Fibroblast of mammary gland (primary cell): ENCODE results near the gene SSBP3.

ENCODE experiments used
- DNase-seq: peaks from one replicate; pipeline ENCODE4 v3.0.0-alpha.2; 2010; ENCODE audit warnings: low read depth
- H3K4me3 ChIP-seq: 2 replicates; pipeline ENCODE4 v1.5.1; 2011; ENCODE audit warnings: low read depth, mild to moderate bottlenecking, low read length, moderate library complexity; ENCODE audit not compliant: control insufficient read depth
- TF ChIP-seq, protein P1 (sequence below): conservative IDR thresholded peaks from 2 replicates; pipeline ENCODE4 v1.5.1; 2011; ENCODE audit warnings: low read depth, low read length, inconsistent platforms; ENCODE audit not compliant: control insufficient read depth, insufficient read depth

SSBP3 gene

DNA sequence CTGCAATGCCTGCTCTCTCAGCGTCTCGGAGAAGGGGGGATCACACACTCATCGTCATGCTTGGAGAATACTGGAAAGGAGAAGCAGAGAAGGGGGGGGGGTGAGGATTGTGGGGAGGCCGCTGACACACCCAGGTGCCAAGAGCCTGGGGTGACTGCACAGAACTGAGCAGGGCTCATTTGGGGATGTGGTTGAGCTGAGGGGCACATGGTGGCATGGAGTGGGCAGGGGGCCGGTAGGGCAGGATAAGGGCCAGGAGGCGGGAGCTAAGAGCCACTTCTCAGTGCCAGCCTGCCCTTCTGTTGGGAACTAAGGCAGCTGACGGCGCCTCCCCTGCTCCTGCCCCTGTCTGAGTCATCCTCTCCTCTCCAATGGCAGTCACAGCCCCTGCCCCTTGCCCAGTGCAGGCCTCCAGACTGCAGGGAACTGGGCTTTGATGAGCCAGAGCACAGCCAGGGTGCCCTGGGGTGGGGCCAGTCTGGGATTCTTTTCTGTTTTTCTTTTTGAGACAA is 179.0 kb downstream of the SSBP3 start:
- TF ChIP-seq, protein P1, sequence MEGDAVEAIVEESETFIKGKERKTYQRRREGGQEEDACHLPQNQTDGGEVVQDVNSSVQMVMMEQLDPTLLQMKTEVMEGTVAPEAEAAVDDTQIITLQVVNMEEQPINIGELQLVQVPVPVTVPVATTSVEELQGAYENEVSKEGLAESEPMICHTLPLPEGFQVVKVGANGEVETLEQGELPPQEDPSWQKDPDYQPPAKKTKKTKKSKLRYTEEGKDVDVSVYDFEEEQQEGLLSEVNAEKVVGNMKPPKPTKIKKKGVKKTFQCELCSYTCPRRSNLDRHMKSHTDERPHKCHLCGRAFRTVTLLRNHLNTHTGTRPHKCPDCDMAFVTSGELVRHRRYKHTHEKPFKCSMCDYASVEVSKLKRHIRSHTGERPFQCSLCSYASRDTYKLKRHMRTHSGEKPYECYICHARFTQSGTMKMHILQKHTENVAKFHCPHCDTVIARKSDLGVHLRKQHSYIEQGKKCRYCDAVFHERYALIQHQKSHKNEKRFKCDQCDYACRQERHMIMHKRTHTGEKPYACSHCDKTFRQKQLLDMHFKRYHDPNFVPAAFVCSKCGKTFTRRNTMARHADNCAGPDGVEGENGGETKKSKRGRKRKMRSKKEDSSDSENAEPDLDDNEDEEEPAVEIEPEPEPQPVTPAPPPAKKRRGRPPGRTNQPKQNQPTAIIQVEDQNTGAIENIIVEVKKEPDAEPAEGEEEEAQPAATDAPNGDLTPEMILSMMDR, result no peak
- peak; percentile 50 for DNase-seq
- H3K4me3 ChIP-seq, result no peak overlapping the region

DNA sequence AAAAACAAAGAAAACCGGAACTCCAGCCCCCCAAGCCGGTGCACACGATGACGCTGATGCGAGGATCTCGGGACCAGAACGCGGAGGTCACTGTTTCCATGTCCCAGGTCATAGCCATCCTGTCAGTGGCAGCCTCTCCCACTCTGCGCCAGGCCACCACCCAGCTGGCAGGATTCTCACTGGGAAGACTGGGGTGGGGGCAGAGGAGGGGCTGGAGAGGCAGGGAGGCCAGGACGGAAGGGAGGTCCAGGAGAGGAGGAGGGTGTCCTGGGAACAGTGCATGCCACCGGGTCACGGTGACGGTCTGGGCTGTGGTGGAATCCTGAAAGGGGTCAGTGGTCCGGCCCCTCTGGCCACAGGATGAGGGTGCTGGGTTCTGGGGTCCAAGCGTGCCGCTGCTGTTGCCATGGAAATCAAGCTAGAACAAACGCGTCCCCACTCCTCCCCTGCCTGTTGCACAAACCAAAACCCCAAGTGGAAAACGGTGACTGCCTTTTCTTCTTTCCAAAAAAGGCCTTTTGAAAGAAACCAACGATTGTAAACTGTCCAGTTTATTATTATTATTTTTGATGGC is 180.1 kb downstream of the SSBP3 start:
- H3K4me3 ChIP-seq, result no peak overlapping the region
- TF ChIP-seq, protein P1, result no peak
- no peak for DNase-seq

DNA sequence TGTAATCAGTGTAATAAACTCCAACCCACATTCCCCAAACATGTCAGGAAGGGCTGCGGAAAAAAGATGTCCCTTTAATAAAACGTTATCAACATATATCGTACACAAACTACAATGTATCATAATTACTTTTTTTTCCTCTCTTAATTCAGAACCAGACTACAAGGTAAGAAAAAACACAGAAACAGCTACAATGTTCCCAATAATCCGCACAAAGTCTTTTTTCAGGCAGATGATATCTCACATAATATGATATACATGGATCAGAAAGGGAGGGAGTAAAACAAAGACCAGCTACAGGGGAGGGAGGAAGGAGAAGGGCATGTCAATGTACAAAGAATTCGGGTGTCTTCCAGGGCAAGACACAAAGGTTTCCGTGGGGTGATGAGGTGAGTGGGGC is 180.8 kb downstream of the SSBP3 start:
- H3K4me3 ChIP-seq, result no peak overlapping the region
- TF ChIP-seq, protein P1, result no peak
- DNase-seq, result no peak

DNA sequence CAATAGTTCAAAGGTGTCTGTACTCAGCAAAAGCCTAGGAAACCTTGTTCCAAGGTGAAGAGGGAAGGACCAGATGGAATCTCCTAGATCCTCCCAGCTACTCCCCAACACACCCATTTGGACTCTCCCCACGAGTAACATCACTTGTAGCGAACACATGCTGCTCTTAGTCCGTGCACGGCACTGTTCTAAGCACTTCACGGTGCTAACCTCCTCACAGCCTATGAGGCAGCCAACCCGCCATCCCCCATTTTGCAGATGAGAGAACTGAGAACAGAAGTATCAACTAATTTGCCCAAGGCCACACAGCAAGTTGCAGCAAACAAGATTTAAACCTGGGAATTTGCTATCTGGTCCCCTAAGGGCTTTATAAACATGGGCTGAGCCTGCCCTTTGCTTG is 182.0 kb downstream of the SSBP3 start:
- DNase-seq, result no peak
- TF ChIP-seq, protein P1, result no peak
- no peak overlapping the region for H3K4me3 ChIP-seq

DNA sequence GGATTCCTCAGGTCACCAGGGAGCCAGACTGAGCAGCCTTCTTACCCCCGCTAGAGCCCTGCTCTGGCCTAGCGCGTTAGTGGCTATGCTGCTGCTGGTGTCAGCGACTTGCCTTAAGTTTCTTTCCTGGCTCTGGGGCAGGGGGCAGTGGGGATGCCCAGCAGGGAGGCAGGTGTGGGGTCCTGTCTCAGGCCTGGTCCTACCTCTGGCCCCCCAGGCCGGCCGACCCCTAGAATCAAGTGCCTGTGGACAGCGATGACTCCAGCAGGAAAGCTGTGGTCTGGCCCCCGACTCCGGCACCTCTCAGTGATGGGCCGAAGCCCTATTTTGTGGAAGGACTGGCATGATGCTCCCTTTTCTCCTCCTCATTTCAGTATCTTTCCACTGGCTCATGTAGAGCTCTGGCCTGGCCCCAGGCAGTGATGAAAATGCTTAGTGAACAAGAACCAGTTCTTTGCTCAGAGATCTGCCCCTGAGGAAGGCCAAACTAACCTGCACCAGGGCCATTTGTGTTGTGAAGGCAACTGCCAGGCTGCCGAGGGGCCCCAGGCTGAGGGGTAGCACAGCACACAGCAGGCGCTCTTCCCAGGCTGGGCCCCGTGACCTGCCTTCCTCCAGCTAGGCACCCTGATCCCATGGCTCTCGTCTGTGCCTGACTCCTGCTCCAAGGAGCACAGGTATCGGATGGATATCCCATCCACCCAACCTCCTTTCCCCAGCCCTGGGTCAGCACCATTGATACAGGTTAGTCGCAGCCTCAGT is 182.6 kb downstream of the SSBP3 start:
- no peak overlapping the region for H3K4me3 ChIP-seq
- TF ChIP-seq, protein P1, result no peak
- DNase-seq, result no peak

DNA sequence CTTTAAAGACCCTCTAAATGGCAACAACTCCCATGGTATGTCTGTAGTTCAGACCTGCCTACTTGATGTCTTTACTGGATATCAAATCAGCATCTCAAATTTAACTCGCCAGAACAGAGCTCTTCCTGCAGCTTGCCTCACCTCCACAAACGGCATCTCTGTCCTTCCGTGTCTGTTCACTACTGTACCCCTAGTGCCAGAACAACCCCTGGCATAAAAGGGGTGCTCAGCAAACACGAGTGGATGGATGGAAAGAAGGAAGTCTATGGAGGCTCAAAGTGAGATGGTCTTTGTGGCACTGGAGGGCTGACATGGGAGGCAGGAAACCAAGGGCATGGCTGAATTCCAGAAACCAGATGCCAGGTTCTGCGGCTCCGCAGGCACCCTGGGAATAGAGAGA is 183.5 kb downstream of the SSBP3 start:
- no peak for DNase-seq
- no peak overlapping the region for H3K4me3 ChIP-seq
- TF ChIP-seq, protein P1, result no peak
